OCI-LY7 (cell line): Measurements from ENCODE around the gene CATSPERD.

Experiments
- CTCF ChIP-seq: fragments of 200-600 bp; sonication (generic); conservative IDR thresholded peaks from 2 replicates; pipeline ENCODE4 v1.5.1; 2014; ENCODE audit warnings: mild to moderate bottlenecking, antibody characterized with exemption, low read length, moderate library complexity, mixed read lengths
- EZH2phosphoT487 ChIP-seq: fragments of 200-600 bp; sonication (generic); IDR thresholded peaks from 2 replicates; pipeline ENCODE4 v1.6.1; 2018; ENCODE audit warnings: low read depth, borderline replicate concordance, mild to moderate bottlenecking, mixed run types, antibody characterized with exemption, low read length, moderate library complexity, mixed read lengths

- no peak for TF ChIP-seq CTCF
- no peak for TF ChIP-seq EZH2phosphoT487
These were observed 14.9 kb upstream of the CATSPERD start for GRCh38 chr19:5705552-5705951.
